NCI-H2171 treated with DMSO at 0.1 percent for 48 hours (cell line): ENCODE results near the gene METTL25.
A peak's percentile ranks its signal among the peaks of the same experiment; 100 is the strongest.

Source experiments
- DNase-seq: peaks from one replicate; lab custom pipeline; 2025; lab: John Stamatoyannopoulos, UW

METTL25 gene

DNA sequence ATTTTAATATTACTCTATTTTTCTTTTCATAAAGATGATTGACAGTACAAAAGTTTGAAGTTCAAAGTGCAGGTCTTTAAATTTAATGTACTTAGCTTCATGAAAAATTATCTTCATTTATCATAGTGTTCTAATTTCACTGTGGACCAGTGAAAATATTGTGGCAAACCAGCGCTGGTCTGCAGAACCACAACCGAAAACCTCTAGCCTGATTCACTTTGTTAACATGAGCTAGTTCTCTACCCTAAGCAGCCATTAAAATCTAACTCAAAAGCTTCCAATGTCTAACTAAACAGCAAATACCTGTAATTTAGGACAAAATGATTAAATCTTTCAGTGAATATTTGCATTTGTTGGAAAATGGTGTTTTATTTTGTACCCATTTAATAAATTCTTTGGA is 167.3 kb downstream of the METTL25 start:
- no peak for DNase-seq

DNA sequence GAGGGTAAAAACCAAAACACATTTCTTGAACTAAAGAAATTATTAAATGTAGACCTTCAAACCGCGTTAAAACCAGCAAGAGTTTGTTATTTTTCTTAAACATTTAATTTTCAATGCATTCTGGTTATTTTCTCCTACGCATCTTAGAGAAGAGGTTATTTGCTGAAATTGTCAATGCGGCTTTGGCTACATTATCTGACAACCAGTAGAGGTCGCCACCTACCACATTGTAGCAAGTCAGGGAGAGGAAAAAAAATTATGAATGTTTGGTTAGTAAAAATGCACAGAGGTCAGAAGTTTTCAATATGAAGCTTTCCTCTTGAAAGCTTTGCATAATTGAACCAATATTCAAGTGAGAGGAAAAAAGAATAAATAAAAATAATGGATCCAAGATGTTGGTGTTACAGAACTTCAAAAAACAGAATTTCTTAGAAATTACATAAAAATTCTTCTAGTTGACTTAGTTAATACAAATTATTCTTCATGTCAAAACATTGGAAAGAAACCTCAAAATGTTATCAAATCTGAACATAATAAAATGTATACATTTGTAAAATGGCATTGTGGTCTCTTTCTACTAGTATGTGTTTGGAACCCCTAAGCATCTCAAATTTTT is 168.9 kb downstream of the METTL25 start:
- peak; percentile 81 for DNase-seq
